Prostate gland (tissue), 2 donors: ENCODE data around the gene TTC19.

ENCODE experiments used
- CTCF ChIP-seq, 4 experiments: fragments of 200-600 bp in 2 of 4; fragments of 450-650 bp in 2 of 4; sonication (generic) in 2 of 4; IDR thresholded peaks; 1 replicate in 3 of 4; 2 replicates in 1 of 4; pipeline ENCODE4 v1.5.1; 2016 to 2019; ENCODE audit warnings: antibody characterized with exemption in 4 of 4, mild to moderate bottlenecking in 2 of 4, moderate library complexity in 2 of 4
- POLR2AphosphoS5 ChIP-seq: sonication (generic); formaldehyde crosslinking; IDR thresholded peaks from one replicate; pipeline ENCODE4 v1.6.1; 2017; ENCODE audit warnings: antibody characterized with exemption

GRCh38 chr17:15965528-15965927 is 34.1 kb upstream of the TTC19 start:
- no peak for TF ChIP-seq POLR2AphosphoS5
- TF ChIP-seq CTCF (IDR thresholded peaks at IDR 0.05), result no peak
